PC-9 (cell line): ENCODE results near the gene LIN37. TPM values are rescaled to one million over a fixed set of nuclear protein-coding genes. Genes with fewer than 3 reads are reported as not detected.
A peak's percentile ranks its signal among the peaks of the same experiment; 100 is the strongest.

Experiments used
- BruUV-seq: library from RNA; stranded (reverse); fragments of 400-500 nt; replicated peaks from 2 replicates; lab custom pipeline; 2021; lab: Mats Ljungman, UMichigan
- CTCF ChIA-PET: fragments of 300-600 bp; sonication (Branson Sonifier 250); formaldehyde crosslinking; loops from one replicate; lab custom pipeline; 2022; ENCODE audit warnings: antibody characterized with exemption; lab: Charles Lee
- POLR2A ChIA-PET: fragments of 300-600 bp; sonication (Branson Sonifier 250); formaldehyde crosslinking; loops from one replicate; lab custom pipeline; 2022; ENCODE audit warnings: antibody characterized with exemption; ENCODE audit not compliant: unreplicated experiment; lab: Charles Lee
- DNase-seq, 2 experiments: peaks; one replicate each; pipeline versions ENCODE4 v3.0.0 to v3.0.0-alpha.2; 2015 to 2022; ENCODE audit warnings: mixed read lengths in 1 of 2
- H2AFZ ChIP-seq: fragments of 200-600 bp; sonication (generic); 2 replicates; pipeline ENCODE4 v1.8.1; 2017; ENCODE audit warnings: antibody characterized with exemption
- H3F3A ChIP-seq: fragments of 200-600 bp; sonication (generic); 2 replicates; pipeline ENCODE4 v1.8.1; 2017; ENCODE audit warnings: antibody characterized with exemption, mild to moderate bottlenecking, low read depth; ENCODE audit not compliant: insufficient read depth
- H3K27ac ChIP-seq: fragments of 200-600 bp; sonication (generic); 2 replicates; pipeline ENCODE4 v1.6.1; 2016; ENCODE audit warnings: mixed run types
- H3K27me3 ChIP-seq: fragments of 200-600 bp; sonication (generic); 2 replicates; pipeline ENCODE4 v1.6.1; 2016; ENCODE audit warnings: low read depth, mixed run types; ENCODE audit not compliant: insufficient read depth
- H3K36me3 ChIP-seq: fragments of 200-600 bp; sonication (generic); 2 replicates; pipeline ENCODE4 v1.6.1; 2016; ENCODE audit warnings: low read depth, mixed run types
- H3K4me1 ChIP-seq: fragments of 200-600 bp; sonication (generic); replicated peaks from 2 replicates; pipeline ENCODE4 v1.6.1; 2016; ENCODE audit warnings: mixed run types; ENCODE audit not compliant: insufficient read depth
- H3K4me2 ChIP-seq: fragments of 200-600 bp; sonication (generic); 2 replicates; pipeline ENCODE4 v1.6.1; 2017; ENCODE audit warnings: mixed run types
- H3K4me3 ChIP-seq: fragments of 200-600 bp; sonication (generic); 2 replicates; pipeline ENCODE4 v1.6.1; 2016; ENCODE audit warnings: mixed run types
- H3K79me2 ChIP-seq: fragments of 200-600 bp; sonication (generic); 2 replicates; pipeline ENCODE4 v1.6.1; 2017; ENCODE audit warnings: low read depth, mixed run types
- H3K9me2 ChIP-seq: fragments of 200-600 bp; sonication (generic); 2 replicates; pipeline ENCODE4 v1.8.1; 2017; ENCODE audit warnings: mild to moderate bottlenecking; ENCODE audit not compliant: insufficient read depth
- H3K9me3 ChIP-seq: fragments of 200-600 bp; sonication (generic); 2 replicates; pipeline ENCODE4 v1.8.1; 2016; ENCODE audit warnings: low read depth; ENCODE audit not compliant: insufficient read depth
- H4K20me1 ChIP-seq: fragments of 200-600 bp; sonication (generic); 2 replicates; pipeline ENCODE4 v1.8.1; 2017; ENCODE audit not compliant: insufficient read depth
- EZH2 ChIP-seq: fragments of 200-600 bp; sonication (generic); IDR thresholded peaks from 2 replicates; pipeline ENCODE4 v1.8.0; 2017; ENCODE audit warnings: antibody characterized with exemption, low read depth
- intact Hi-C: fragments of 100-400 bp; cut with micrococcal nuclease; formaldehyde crosslinking; loops from one replicate; pipeline ENCODE4 v1.10.0; 2022; ENCODE audit not compliant: unreplicated experiment
- total RNA-seq: library from RNA; stranded (reverse); gene quantifications from 2 replicates; pipeline ENCODE4 v1.2.3, GENCODE V29; 2021
- TF ChIP-seq, protein P1 (sequence below): fragments of 200-600 bp; sonication (generic); conservative IDR thresholded peaks from 2 replicates; pipeline ENCODE4 v1.6.1; 2017; ENCODE audit warnings: mixed run types, antibody characterized with exemption, mild to moderate bottlenecking, moderate library complexity

The LIN37 gene
- total RNA-seq, 1 experiment from 2014 or later, result 17.0 TPM

DNA sequence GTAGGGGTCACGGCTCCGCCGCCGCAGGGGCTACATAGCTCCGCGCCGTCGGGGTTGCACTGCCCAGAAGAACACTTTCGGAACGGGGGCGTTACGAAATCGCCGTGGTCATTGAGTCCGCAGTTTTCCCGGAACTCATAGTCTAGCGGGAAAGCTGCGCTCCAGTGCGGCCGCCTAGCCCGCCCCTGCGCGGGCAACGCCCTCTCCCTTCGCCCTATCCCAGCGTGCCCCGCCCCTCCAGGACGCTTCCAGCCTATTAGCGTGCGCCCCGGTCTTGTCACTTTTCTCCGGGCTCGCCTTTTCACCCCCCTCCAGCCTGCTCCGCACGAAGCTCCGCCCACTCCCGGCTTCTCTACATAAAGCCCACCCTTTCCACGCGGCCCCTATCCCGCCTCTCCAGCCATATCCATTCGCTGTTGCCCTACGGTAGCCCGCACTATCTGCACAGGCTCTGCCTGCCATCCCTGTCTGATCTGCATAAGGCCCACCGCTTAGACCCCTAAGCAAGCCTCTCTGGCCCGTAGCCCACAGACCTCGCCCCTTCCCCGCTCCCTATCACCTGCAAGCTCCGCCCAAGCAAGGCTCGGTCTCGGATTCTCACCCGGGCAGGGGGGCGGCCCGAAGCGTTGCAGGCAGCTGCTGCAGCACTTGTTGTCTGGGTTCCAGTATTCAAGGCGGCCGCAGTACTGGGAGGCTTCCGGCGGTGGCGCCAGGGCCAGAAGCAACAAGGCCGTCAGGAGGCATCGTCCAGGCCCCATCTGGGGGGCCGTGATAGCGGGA is 7.8 kb upstream of the LIN37 start:
- POLR2A ChIA-PET, result interaction anchor here (0.5 kb wide), 1 partner anchor 33 kb away, joined by 5 read pairs; no protein-coding TSS in a partner anchor

DNA sequence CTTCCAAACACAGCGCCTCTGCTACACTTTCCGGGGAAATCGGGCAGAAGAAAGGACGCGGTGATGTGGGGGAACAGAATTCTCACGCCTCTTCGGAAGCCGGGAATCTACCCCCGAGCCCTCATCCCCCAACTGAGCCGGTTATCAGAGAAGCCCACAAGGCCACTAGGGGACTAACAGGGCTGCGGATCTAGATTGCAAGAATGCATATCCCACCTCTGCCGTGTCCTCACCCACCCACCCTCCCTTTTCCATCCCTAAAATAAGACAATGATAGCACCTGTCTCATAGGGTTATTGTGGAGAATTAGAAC is 7.2 kb upstream of the LIN37 start:
- no peaks in the 10 kb centered on the region for H3K36me3 ChIP-seq
- H3K9me3 ChIP-seq, result no peaks in the 10 kb centered on the region
- CTCF ChIA-PET, result interaction anchor here (0.6 kb wide), 1 partner anchor 429 kb away, joined by 7 read pairs; no protein-coding TSS in a partner anchor
- peak overlapping the region; percentile 86 for H3K4me3 ChIP-seq
- no peaks in the 10 kb centered on the region for H3K9me2 ChIP-seq
- POLR2A ChIA-PET, result no interaction called here
- H3K79me2 ChIP-seq, result peaks cover 7% of the 10 kb centered on the region
- BruUV-seq, result no TSS peak
- H4K20me1 ChIP-seq, result no peaks in the 10 kb centered on the region
- DNase-seq, result no peak
- 0 out of 2 replicates have a peak overlapping the region, but pooled peaks have one; percentile 88 for H2AFZ ChIP-seq
- H3F3A ChIP-seq, result peaks cover 20% of the 10 kb centered on the region; the same call in 1 of the 2 replicates
- no peak for TF ChIP-seq EZH2
- TF ChIP-seq, protein P1, sequence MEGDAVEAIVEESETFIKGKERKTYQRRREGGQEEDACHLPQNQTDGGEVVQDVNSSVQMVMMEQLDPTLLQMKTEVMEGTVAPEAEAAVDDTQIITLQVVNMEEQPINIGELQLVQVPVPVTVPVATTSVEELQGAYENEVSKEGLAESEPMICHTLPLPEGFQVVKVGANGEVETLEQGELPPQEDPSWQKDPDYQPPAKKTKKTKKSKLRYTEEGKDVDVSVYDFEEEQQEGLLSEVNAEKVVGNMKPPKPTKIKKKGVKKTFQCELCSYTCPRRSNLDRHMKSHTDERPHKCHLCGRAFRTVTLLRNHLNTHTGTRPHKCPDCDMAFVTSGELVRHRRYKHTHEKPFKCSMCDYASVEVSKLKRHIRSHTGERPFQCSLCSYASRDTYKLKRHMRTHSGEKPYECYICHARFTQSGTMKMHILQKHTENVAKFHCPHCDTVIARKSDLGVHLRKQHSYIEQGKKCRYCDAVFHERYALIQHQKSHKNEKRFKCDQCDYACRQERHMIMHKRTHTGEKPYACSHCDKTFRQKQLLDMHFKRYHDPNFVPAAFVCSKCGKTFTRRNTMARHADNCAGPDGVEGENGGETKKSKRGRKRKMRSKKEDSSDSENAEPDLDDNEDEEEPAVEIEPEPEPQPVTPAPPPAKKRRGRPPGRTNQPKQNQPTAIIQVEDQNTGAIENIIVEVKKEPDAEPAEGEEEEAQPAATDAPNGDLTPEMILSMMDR, result no peak
- no peaks in the 10 kb centered on the region for H3K27me3 ChIP-seq
- H3K4me1 ChIP-seq, result peaks cover 11% of the 10 kb centered on the region; the same call in 1 of the 2 replicates
- intact Hi-C loops, result loop anchor here (2.0 to 10.0 kb wide), 3 partner anchors 18 to 254 kb away; partner anchors contain the start of genes HCST, NFKBID, PROSER3 and SDHAF1
- peak overlapping the region; percentile 100 for H3K4me2 ChIP-seq
- no peak overlapping the region for H3K27ac ChIP-seq

More for the DNA sequence above, 7.8 kb upstream of the LIN37 start:
- Histone ChIP-seq H3K79me2 (peaks cover 1% of the 10 kb centered on the region), H3K27ac (no peak overlapping the region), H3K27me3 (no peaks in the 10 kb centered on the region), H3K9me2 (no peaks in the 10 kb centered on the region), H3K4me3 (peak overlapping the region; percentile 86), H3K4me2 (peak overlapping the region; percentile 100), H2AFZ (peak overlapping the region; percentile 88), H3K4me1 (peaks cover 10% of the 10 kb centered on the region; the same call in 1 of the 2 replicates), H3F3A (peaks cover 20% of the 10 kb centered on the region; the same call in 1 of the 2 replicates), H4K20me1 (no peaks in the 10 kb centered on the region), H3K9me3 (no peaks in the 10 kb centered on the region), H3K36me3 (no peaks in the 10 kb centered on the region)
- DNase-seq, result peak; percentile 86 to 96
- BruUV-seq, result no TSS peak
- CTCF ChIA-PET, result interaction anchor here (0.6 kb wide), 1 partner anchor 429 kb away, joined by 7 read pairs; no protein-coding TSS in a partner anchor
- TF ChIP-seq, protein P1, result no peak; the same call in 1 of the 2 replicates
- no peak for TF ChIP-seq EZH2
- intact Hi-C loops, result loop anchor here (2.0 to 10.0 kb wide), 3 partner anchors 18 to 254 kb away; partner anchors contain the start of genes HCST, NFKBID, PROSER3 and SDHAF1

DNA sequence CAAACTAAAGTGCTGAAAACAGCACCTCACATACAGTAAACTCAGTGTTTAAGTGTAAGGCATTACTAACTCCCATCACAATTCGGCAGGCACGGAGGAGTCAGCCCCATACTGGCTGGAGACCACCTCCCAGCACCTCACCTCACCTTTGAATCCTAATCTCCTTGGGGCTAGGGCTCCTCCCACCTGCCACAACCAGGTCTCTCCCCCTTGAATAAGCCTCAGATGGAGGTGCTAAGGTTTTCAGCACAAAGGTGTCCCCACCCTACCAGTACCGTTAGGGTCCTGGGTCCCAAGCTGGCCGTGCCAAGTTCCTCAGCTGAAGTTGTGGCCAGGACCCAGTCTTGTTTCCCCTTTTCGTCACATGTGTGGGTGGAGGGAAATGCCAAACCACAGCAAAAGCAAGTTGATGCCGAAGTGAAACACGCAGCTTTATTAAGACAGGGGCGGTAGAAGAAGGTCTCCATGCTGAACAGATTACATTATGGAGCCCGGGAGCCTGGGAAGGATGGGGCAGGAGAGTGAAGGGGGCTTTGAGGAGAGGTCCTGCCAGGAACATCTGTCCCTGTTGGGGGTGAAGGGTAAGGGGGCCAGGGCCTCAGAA is 6.2 kb upstream of the LIN37 start, which contains the start of gene IGFLR1:
Gene IGFLR1 (minus strand): TSS at position 332 of the 604 bp plus-strand sequence. CDS start 1,272 bp downstream, outside the sequence.
- intact Hi-C loops, result loop anchor here (10.0 kb wide), 2 partner anchors 163 to 253 kb away; partner anchors contain the start of genes HCST, NFKBID, SDHAF1 and TYROBP
- H3K27ac ChIP-seq, result no peak within 1 kb of the TSS
- no peak within 1 kb of the TSS for H3K4me3 ChIP-seq
- TF ChIP-seq, protein P1, result no peak
- no peak for TF ChIP-seq EZH2
- ChIA-PET CTCF (no interaction called here), POLR2A (no interaction called here)
- peaks cover 18% of the 10 kb centered on the region; the same call in 1 of the 2 replicates for H3K4me1 ChIP-seq
- H3K9me2 ChIP-seq, result no peaks in the 10 kb centered on the region
- H3K4me2 ChIP-seq, result no peak within 1 kb of the TSS
- BruUV-seq, result no TSS peak
- H3K9me3 ChIP-seq, result no peaks in the 10 kb centered on the region
- no peaks in the 10 kb centered on the region for H3K36me3 ChIP-seq
- H4K20me1 ChIP-seq, result no peaks in the 10 kb centered on the region
- no peaks in the 10 kb centered on the region for H3K27me3 ChIP-seq
- H3F3A ChIP-seq, result peaks cover 21% of the 10 kb centered on the region; the same call in 1 of the 2 replicates
- peaks cover 14% of the 10 kb centered on the region for H3K79me2 ChIP-seq
- no peak for DNase-seq
- no peak within 1 kb of the TSS for H2AFZ ChIP-seq
